Measurements from ENCODE around the gene STK17B.
A peak's percentile ranks its signal among the peaks of the same experiment; 100 is the strongest.
"Not testable (repeated sequence)": the region's sequence is repeated elsewhere in the genome, so short reads cannot be mapped to it uniquely, and the experiment has no call there.

The STK17B gene

GRCh38 chr2:196195302-196195701 is 23.9 kb upstream of the STK17B start:
- Histone ChIP-seq H4K20me1 (ENCODE audit: low read depth, low read length) (no peaks in the 10 kb centered on the region), H3K9ac (ENCODE audit: low read length) (no peak overlapping the region), H3K79me2 (ENCODE audit: insufficient read depth, low read length) (no peaks in the 10 kb centered on the region), H3K27ac (ENCODE audit: low read depth, low read length) (no peak overlapping the region), H3K9me2 (replicated peaks; ENCODE audit: insufficient read depth, low read length) (no peaks in the 10 kb centered on the region), H3F3A (ENCODE audit: insufficient read depth) (no peaks in the 10 kb centered on the region), H3K4me2 (ENCODE audit: low read depth, low read length, poor library complexity, severe bottlenecking) (no peak overlapping the region), H3K9me3 (ENCODE audit: insufficient read depth, low read length) (no peaks in the 10 kb centered on the region), H3K4me3 (ENCODE audit: insufficient read depth, low read length, poor library complexity, severe bottlenecking) (no peak overlapping the region), H3K27me3 (ENCODE audit: low read length) (no peaks in the 10 kb centered on the region), H2AFZ (ENCODE audit: low read depth, low read length, severe bottlenecking) (no peak overlapping the region), H3K36me3 (ENCODE audit: low read length) (no peaks in the 10 kb centered on the region; the same call in 1 of the 2 replicates)
- TF ChIP-seq EZH2phosphoT487 (conservative IDR thresholded peaks at IDR 0.05; ENCODE audit: low read length) (no peak), CTCF (IDR thresholded peaks at IDR 0.05; ENCODE audit: insufficient read depth, low read length, poor library complexity, severe bottlenecking) (no peak)

- Histone ChIP-seq H3K79me2 (ENCODE audit: insufficient read depth, low read length) (no peaks in the 10 kb centered on the region), H3K9me3 (ENCODE audit: insufficient read depth, low read length) (no peaks in the 10 kb centered on the region), H3F3A (ENCODE audit: insufficient read depth) (peaks cover 5% of the 10 kb centered on the region; the same call in 1 of the 2 replicates), H3K36me3 (ENCODE audit: low read length) (no peaks in the 10 kb centered on the region; the same call in 1 of the 2 replicates), H3K9ac (ENCODE audit: low read length) (no peak overlapping the region), H2AFZ (ENCODE audit: low read depth, low read length, severe bottlenecking) (no peak overlapping the region), H4K20me1 (ENCODE audit: low read depth, low read length) (no peaks in the 10 kb centered on the region), H3K4me2 (ENCODE audit: low read depth, low read length, poor library complexity, severe bottlenecking) (no peak overlapping the region), H3K27me3 (ENCODE audit: low read length) (no peaks in the 10 kb centered on the region), H3K4me3 (ENCODE audit: insufficient read depth, low read length, poor library complexity, severe bottlenecking) (no peak overlapping the region), H3K27ac (ENCODE audit: low read depth, low read length) (no peak overlapping the region), H3K9me2 (replicated peaks; ENCODE audit: insufficient read depth, low read length) (no peaks in the 10 kb centered on the region)
- TF ChIP-seq EZH2phosphoT487 (conservative IDR thresholded peaks at IDR 0.05; ENCODE audit: low read length) (no peak), CTCF (IDR thresholded peaks at IDR 0.05; ENCODE audit: insufficient read depth, low read length, poor library complexity, severe bottlenecking) (no peak)
These were observed 20.2 kb upstream of the STK17B start for GRCh38 chr2:196191541-196191940.

DNA sequence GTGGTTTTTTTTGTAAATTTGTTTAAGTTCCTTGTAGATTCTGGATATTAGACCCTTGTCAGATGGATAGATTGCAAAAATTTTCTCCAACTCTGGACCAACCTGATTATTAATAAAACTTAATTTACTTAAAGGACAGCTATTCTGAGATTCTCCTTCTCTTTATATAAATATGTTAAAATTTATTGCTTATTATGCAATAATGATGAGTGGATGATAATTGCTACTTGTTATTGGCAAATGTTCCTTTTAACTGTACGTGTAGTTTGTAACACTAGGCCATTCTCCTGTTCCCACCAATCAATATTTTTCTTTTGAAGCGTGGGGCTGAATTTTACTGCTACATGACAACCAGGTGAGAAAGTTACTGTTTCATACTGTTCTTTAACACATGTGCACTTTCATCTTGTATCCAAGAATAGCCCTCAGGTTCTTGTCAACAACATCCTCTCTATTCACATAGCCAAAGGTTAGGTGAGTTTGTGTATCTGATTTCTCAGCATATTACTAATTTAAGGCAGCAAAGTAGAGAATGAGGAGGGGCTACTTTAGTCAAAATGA is 16.6 kb upstream of the STK17B start:
- no peak overlapping the region for H2AFZ ChIP-seq (ENCODE audit: low read depth, low read length, severe bottlenecking)
- no peaks in the 10 kb centered on the region for H3K79me2 ChIP-seq (ENCODE audit: insufficient read depth, low read length)
- no peaks in the 10 kb centered on the region for H3K27me3 ChIP-seq (ENCODE audit: low read length)
- no peaks in the 10 kb centered on the region for H3K9me3 ChIP-seq (ENCODE audit: insufficient read depth, low read length)
- H3K36me3 ChIP-seq (ENCODE audit: low read length), result no peaks in the 10 kb centered on the region; the same call in 1 of the 2 replicates
- H3K4me2 ChIP-seq (ENCODE audit: low read depth, low read length, poor library complexity, severe bottlenecking), result peak overlapping the region; percentile 18
- no peak overlapping the region for H3K9ac ChIP-seq (ENCODE audit: low read length)
- no peak overlapping the region for H3K4me3 ChIP-seq (ENCODE audit: insufficient read depth, low read length, poor library complexity, severe bottlenecking)
- H3K9me2 ChIP-seq (replicated peaks; ENCODE audit: insufficient read depth, low read length), result no peaks in the 10 kb centered on the region
- no peak overlapping the region for H3K27ac ChIP-seq (ENCODE audit: low read depth, low read length)
- no peak for TF ChIP-seq EZH2phosphoT487 (conservative IDR thresholded peaks at IDR 0.05; ENCODE audit: low read length)
- TF ChIP-seq CTCF (IDR thresholded peaks at IDR 0.05; ENCODE audit: insufficient read depth, low read length, poor library complexity, severe bottlenecking), result no peak
- H4K20me1 ChIP-seq (ENCODE audit: low read depth, low read length), result no peaks in the 10 kb centered on the region
- peaks cover 14% of the 10 kb centered on the region for H3F3A ChIP-seq (ENCODE audit: insufficient read depth)

DNA sequence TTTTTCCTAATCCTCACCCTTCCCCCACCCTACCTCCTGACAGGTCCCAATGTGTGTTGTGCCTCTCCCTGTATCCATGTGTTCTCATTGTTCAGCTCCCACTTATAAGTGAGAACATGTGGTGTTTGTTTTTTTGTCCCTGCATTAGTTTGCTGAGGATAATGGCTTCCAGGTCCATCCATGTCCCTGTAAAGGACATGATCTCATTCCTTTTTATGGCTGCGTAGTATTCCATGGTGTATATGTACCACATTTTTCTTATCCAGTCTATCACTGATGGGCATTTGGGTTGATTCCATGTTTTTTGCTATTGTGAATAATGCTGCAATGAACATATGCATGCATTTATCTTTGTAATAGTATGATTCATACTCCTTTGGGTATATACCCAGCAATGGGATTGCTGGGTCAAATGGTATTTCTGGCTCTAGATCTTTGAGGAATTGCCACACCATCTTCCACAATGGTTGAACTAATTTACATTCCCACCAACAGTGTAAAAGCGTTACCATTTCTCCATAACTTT is 15.9 kb upstream of the STK17B start:
- H3K27ac ChIP-seq (ENCODE audit: low read depth, low read length), result not testable (repeated sequence)

More for the DNA sequence above, 15.9 kb upstream of the STK17B start:
- peaks cover 17% of the 10 kb centered on the region for H3F3A ChIP-seq (ENCODE audit: insufficient read depth)
- H3K9ac ChIP-seq (ENCODE audit: low read length); H3K79me2 ChIP-seq (ENCODE audit: insufficient read depth, low read length); H3K4me3 ChIP-seq (ENCODE audit: insufficient read depth, low read length, poor library complexity, severe bottlenecking); H4K20me1 ChIP-seq (ENCODE audit: low read depth, low read length); H3K9me3 ChIP-seq (ENCODE audit: insufficient read depth, low read length); H3K36me3 ChIP-seq (ENCODE audit: low read length); H3K9me2 ChIP-seq (replicated peaks; ENCODE audit: insufficient read depth, low read length); H2AFZ ChIP-seq (ENCODE audit: low read depth, low read length, severe bottlenecking); H3K4me2 ChIP-seq (ENCODE audit: low read depth, low read length, poor library complexity, severe bottlenecking); H3K27me3 ChIP-seq (ENCODE audit: low read length): not testable (repeated sequence)
